Measurements from ENCODE around the gene CIPC. TPM values are rescaled to one million over a fixed set of nuclear protein-coding genes. Genes with fewer than 3 reads are reported as not detected.

The CIPC gene
- total RNA-seq, 4 donors from 2014 or later, result 48.6 to 63.3 (median 54.6) TPM

GRCh38 chr14:77086017-77086727, 11.9 kb upstream of the CIPC start:
- no peak for TF ChIP-seq CTCF (IDR thresholded peaks at IDR 0.05; ENCODE audit: low read depth)

GRCh38 chr14:77086951-77087350, 11.1 kb upstream of the CIPC start:
- TF ChIP-seq CTCF (IDR thresholded peaks at IDR 0.05; ENCODE audit: low read depth), result no peak

- no peak for TF ChIP-seq CTCF (IDR thresholded peaks at IDR 0.05; ENCODE audit: low read depth)
Observed at GRCh38 chr14:77087631-77088030, 10.4 kb upstream of the CIPC start.

- TF ChIP-seq CTCF (IDR thresholded peaks at IDR 0.05; ENCODE audit: low read depth), result no peak
Observed at GRCh38 chr14:77088219-77088618, 9.8 kb upstream of the CIPC start.

GRCh38 chr14:77088645-77089044, 9.4 kb upstream of the CIPC start:
- TF ChIP-seq CTCF (IDR thresholded peaks at IDR 0.05; ENCODE audit: low read depth), result no peak

- no peak for TF ChIP-seq CTCF (IDR thresholded peaks at IDR 0.05; ENCODE audit: low read depth)
Observed at GRCh38 chr14:77091518-77091917, 6.5 kb upstream of the CIPC start.

- TF ChIP-seq CTCF (IDR thresholded peaks at IDR 0.05; ENCODE audit: low read depth), result no peak
Observed at GRCh38 chr14:77092676-77093075, 5.4 kb upstream of the CIPC start.
